WI38 (cell line): ENCODE results near the gene HOXB6.

Experiments used
- H3K4me3 ChIP-seq: 2 replicates; pipeline ENCODE4 v1.5.1; 2011; ENCODE audit warnings: low read depth, mild to moderate bottlenecking, control low read depth, low read length
- CTCF ChIP-seq: IDR thresholded peaks from 2 replicates; pipeline ENCODE4 v1.5.1; 2012; ENCODE audit warnings: low read depth, mild to moderate bottlenecking, control low read depth, low read length

HOXB6 gene

GRCh38 chr17:48628649-48629410, 24.0 kb upstream of the HOXB6 start:
- no peak overlapping the region for H3K4me3 ChIP-seq
- TF ChIP-seq CTCF: no peak

GRCh38 chr17:48627623-48628521, 23.1 kb upstream of the HOXB6 start:
- no peak for TF ChIP-seq CTCF
- H3K4me3 ChIP-seq: no peak overlapping the region

- no peak for TF ChIP-seq CTCF
- H3K4me3 ChIP-seq: no peak overlapping the region
Measured at GRCh38 chr17:48627118-48627597, 22.4 kb upstream of the HOXB6 start.

- TF ChIP-seq CTCF: no peak
- H3K4me3 ChIP-seq: peak within 1 kb of the TSS; percentile 43
Measured at GRCh38 chr17:48626245-48627117, 21.7 kb upstream of the HOXB6 start, which contains the start of gene HOXB9. TSS of gene HOXB9 (minus strand) at chr17:48626358. CDS start at chr17:48626269, 89 bp downstream.

GRCh38 chr17:48625495-48626244, 20.9 kb upstream of the HOXB6 start:
- peak overlapping the region; percentile 43 for H3K4me3 ChIP-seq
- no peak for TF ChIP-seq CTCF

- H3K4me3 ChIP-seq: peak overlapping the region; percentile 43
- TF ChIP-seq CTCF: no peak
Measured at GRCh38 chr17:48624544-48625494, 20.0 kb upstream of the HOXB6 start.
